Kasumi-1 (cell line): ENCODE results near the gene DDX39B.

ENCODE experiments used
- DNase-seq, 2 experiments: peaks; one replicate each; lab custom pipeline; 2025; lab: John Stamatoyannopoulos, UW

The DDX39B gene

DNA sequence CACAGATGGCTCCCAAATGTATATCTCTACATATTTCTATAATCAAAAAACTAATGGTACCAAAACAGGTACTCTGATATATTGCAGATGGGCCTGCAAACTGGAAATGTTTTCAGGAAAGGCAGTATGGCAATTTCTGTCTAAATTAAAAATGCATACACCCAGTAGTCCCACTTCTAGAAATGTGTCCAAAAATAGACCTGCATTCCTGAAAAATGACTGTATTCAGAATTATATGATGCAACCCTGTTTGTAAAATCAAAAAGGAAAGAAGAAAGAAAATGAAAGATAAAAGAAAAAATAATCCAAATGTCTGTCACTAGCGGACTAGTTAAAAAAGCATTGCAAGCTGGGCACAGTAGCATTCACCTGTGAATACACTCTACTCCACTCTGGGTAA is 56.7 kb downstream of the DDX39B start:
- no peak for DNase-seq

DNA sequence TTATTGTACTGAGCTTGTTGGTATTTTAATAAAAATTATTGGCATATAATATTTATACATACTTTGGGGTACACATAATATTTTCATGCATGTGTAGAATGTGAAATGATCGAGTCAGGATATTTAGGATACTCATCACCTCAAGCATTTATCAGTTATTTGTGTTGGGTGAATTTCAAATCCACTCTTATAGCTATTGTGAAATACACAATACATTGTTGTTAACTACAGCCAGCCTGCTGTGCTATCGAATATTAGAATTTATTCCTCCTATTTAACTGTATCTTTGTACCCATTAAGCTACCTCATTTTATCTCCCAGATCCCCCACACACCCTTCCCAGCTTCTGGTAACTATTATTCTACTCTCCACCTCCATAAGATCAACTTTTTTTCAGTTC is 58.4 kb downstream of the DDX39B start:
- no peak for DNase-seq

DNA sequence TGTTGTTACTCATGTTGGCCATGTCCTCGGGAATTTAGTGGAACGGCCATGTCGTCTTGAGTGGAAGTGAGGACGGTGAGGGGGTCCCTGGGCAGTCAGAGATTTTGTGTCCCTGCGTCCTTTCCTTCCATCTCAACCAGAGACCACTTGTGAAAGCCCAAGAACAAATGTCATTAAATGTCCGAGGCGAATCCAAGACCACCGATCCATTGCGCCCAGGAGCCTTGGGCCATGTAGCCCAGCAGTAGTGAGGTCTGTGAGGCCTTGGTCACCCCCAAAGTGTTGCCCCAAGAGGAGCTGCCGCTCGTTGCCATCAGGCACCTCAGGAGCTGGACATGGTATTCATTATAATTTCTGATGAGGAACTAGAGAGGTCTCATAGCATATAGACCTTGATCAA is 61.2 kb downstream of the DDX39B start:
- DNase-seq = no peak
